ELR (cell line): ENCODE data around the gene SLC1A5.
"Not testable (repeated sequence)": the region's sequence is repeated elsewhere in the genome, so short reads cannot be mapped to it uniquely, and the experiment has no call there.

ENCODE experiments used
- DNase-seq: peaks from one replicate; pipeline ENCODE4 v3.0.0-alpha.2; 2015; ENCODE audit warnings: low read depth

SLC1A5 gene

GRCh38 chr19:46788262-46788967, at the start of gene SLC1A5:
Gene SLC1A5 (minus strand): TSS chr19:46788594. CDS start chr19:46787965, 629 bp downstream.
- peak; percentile 98 for DNase-seq

DNA sequence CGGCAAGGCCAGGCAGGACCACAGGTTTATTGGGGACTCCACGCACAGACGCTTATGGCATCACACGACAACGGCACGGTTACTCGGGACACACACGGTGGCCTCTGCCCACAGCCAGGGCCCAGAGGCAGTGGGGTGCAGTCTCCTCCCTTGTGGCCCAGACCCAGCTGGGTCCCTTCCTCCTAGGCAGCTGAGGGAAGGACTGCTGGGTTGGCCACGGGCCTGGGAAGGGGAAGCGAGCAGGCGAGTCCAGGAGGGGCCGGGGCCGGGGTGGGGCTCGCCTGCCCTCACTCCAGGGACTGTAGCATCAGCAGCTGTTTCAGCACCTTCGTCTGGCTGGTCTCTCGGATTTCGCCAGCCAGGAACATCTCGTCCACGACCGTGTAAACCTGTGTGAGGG, 49.8 kb upstream of the SLC1A5 start:
- DNase-seq = no peak

- DNase-seq = no peak
Measured at GRCh38 chr19:46834984-46835383, 46.6 kb upstream of the SLC1A5 start.

- DNase-seq = no peak
Measured at GRCh38 chr19:46834121-46834520, 45.7 kb upstream of the SLC1A5 start.

DNA sequence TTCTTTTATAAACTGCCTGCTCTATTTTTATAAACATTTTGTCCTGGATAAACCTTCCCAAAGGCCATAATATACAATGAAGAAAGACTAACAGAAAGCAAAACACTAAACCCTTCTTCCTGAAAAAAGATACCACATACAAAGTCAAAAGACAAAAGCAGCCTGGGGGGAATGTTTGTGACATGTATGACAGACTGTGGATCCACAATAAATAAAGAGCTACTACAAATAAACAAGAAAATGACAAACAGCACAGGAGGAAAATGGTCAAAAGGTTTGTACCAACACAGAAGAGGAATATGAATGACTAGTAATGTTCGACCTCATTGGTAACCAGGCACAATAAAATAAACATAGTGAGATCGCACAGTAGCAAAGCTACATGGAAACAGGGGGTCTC, 42.5 kb upstream of the SLC1A5 start:
- DNase-seq = no peak

DNA sequence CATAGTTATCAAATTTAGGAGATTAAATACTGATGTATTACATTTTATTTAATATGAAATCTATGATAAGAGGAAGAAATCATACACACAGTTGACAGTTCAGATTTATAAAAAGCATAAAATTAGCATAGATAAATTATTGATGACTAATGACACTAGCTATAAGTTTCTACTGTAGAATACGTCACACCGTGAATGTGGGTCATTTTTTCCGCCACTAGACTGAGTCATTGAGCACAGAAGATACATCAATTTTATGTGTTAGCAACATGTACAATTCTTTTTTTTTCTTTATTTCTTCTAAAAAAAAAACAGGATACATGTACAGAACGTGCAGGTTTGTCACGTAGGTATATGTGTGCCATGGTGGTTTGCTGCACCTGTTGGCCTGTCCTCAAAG, 40.1 kb upstream of the SLC1A5 start:
- peak; percentile 76 for DNase-seq

DNA sequence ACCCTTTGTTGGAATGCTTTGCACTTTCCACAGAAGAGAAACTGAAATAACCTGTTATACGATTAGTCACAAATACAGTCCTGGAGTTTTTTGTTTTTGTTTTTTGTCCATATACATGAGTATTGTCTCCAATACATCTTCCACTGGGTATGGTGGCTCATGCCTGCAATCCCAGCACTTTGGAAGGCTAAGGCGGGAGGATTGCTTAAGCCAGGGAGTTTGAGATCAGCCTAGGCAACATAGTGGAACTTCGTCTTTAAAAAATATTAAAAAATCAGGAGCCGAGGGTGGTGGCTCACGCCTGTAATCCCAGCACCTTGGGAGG, 37.3 kb upstream of the SLC1A5 start:
- no peak for DNase-seq

DNA sequence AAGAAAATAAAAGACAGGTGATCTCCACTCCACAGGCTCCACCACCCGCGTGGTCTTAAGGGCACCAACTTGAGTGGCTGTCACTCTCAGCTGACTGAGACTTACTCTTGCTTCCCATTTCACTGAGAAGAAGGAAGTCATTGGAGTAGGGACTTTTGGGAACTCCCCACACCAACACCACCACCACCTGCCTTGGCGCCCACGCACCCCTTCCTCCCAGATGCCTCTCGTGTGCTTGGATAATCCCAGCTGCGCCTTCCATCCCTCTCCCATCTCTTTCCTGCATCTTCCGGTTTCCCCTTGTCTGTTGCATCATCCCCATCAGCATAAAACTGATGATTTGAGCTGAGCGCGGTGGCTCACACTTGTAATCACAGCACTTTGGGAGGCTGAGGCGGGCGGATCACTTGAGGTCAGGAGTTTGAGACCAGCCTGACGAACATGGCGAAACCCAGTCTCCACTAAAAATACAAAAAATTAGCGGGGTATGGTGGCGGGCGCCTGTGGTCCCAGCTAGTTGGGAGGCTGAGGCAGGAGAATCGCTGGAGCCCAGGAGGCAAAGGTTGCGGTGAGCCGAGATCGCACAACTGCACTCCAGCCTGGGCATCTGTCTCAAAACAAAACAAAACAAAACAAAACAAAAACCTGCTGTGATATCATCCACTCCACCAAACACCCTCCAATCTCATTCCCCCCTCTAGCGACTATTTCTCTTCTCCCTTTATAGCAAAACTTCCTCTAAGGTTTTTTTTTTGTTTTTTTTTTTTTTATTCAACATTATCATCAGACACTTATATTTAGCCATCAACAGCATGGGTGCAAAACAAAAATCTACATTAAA, 36.7 kb upstream of the SLC1A5 start:
- DNase-seq = no peak

DNA sequence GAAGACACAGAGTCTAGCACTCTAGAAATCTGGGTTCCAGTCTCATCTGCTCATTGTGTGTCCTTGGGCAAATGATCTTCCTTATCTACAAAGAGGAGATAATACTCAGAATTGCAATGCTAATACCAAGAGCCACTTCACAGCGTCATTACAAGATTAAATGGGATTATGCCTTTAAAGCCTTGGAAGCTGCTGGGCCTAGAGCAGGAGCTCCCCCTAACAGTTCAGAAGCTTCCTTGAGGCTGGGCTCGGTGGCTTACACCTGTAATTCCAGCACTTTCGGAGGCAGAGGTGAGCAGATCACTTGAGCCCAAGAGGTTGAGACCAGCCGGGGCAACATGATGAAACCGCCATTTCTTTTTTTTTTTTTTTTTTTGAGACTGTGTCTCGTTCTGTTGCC, 34.7 kb upstream of the SLC1A5 start:
- no peak for DNase-seq

GRCh38 chr19:46822410-46822787, 34.0 kb upstream of the SLC1A5 start:
- DNase-seq = not testable (repeated sequence)

- DNase-seq = no peak
Measured at GRCh38 chr19:46821512-46822409, 33.4 kb upstream of the SLC1A5 start.

DNA sequence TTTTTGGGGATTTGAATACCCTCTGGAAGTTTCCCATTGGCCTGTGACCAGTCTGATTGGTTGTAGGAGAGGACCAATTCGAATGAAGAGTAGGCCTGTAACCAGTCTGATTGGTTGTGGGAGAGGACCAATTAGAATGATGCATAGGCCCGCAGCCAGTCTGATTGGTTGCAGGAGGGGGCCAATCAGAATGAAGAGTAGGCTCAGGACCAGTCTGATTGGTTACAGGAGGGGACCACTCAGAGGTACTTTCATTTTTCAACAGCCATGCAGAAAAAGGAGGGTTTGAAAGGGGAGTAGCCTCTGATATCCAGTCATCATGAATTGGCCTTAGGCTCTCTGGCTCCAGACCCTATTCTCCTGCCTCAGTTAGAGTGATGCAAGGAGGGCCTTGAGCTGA, 30.4 kb upstream of the SLC1A5 start:
- peak; percentile 39 for DNase-seq

DNA sequence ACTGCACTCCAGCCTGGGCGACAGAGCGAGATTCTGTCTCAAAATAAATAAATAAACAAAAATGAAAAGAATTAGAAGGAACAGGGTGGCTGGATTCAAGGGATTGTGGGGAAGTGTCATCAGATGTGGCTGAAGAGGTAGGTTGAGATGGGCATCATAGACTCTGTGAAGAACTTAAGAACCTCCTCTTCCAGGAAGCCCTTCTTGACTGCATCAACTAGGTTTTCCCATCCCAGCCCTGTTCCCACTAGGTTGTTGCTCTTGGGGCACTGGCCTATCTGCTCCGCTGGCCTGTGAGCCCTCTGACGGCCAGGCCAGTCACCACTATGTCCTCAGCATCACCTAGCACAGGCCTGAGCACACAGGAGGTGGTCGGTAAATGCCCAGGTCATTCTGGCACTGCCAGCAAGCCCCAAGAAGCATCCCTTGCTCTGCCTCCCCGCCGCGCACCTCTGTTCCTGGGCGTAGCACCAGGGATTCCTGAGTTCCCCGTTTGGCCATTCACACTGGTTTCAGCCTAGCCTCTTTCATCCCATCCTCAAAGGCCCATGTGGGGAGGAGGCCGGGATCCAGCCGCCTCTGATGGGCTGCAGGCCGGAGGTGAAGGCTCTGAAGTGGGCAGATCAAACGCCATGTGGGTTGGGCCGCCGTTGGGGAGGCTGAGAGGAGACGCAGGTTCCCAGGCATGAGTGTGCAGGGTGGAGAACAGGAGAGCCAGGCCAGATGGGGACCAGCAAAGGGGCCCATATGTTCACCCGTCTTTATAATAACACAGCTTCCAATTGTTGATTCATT, 27.6 kb upstream of the SLC1A5 start:
- no peak for DNase-seq

GRCh38 chr19:46813839-46814358, 25.5 kb upstream of the SLC1A5 start:
- DNase-seq = no peak

- DNase-seq = no peak
Measured at GRCh38 chr19:46812977-46813838, 24.8 kb upstream of the SLC1A5 start.

DNA sequence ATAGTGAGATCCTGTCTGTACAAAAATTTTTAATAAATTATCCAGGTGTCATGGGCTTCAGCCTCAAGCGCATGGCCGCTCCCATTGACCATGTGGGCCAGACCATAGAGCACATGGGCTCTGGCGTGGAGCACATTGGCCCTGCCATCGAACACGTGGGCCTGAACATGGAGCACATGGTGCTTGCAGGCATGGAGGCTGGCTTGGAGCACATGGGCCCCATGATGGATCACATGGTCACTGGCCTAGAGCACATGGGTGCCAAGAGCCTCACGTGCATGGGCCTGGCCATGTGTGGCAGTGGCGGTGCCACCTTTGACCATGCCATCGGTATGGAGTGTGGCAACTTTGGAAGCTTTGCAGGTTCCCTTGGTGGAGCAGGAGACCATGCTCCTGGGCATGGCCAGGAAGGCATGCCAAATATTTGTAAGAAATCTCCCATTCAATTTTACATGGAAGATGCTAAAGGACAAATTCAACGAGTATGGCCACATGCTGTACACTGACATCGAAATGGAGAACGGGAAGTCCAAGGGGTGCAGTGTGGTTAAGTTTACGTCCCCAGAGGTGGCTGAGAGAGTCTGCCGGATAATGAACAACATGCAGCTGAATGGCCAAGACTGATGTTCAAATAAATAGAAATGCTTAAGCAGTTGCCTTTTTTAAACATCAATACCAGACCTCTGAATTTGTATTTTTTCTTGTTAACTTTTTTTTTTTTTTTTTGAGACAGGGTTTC, 21.3 kb upstream of the SLC1A5 start:
- no peak for DNase-seq

- DNase-seq = no peak
Measured at GRCh38 chr19:46806656-46807055, 18.3 kb upstream of the SLC1A5 start.

DNA sequence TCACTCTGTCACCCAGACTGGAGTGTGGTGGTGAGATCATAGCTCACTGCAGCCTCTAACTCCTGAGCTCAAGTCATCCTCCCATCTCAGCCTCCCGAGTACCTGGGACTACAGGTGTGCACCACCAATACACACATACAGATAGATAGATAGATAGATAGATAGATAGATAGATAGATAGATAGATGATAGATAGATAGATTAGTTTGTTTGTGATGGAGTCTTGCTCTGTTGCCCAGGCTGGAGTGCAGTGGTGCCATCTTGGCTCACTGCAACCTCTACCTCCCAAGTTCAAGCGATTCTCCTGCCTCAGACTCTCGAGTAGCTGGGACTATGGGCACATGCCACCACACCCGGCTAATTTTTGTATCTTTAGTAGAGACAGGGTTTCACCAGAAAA, 16.0 kb upstream of the SLC1A5 start:
- not testable (repeated sequence) for DNase-seq

- no peak for DNase-seq
Measured at GRCh38 chr19:46803555-46803954, 15.2 kb upstream of the SLC1A5 start.

- DNase-seq = peak; percentile 18
Measured at GRCh38 chr19:46802152-46802551, 13.8 kb upstream of the SLC1A5 start.
